Astrocyte of the cerebellum (primary cell): ENCODE measurements around the gene IFRD1.

Source experiments
- DNase-seq: peaks from one replicate; pipeline ENCODE4 v3.0.0-alpha.2; 2011; ENCODE audit warnings: low read depth
- H3K4me3 ChIP-seq: 2 replicates; pipeline ENCODE4 v1.5.1; 2011; ENCODE audit warnings: mild to moderate bottlenecking, low read depth, low read length, moderate library complexity
- in situ Hi-C: cut with HindIII; loops from 2 replicates; pipeline ENCODE4 v1.10.0; 2017; ENCODE audit warnings: low sequenced_read_pairs
- TF ChIP-seq, protein P1 (sequence below): IDR thresholded peaks from 2 replicates; pipeline ENCODE4 v1.5.1; 2012; ENCODE audit warnings: low read length, low read depth, moderate library complexity, mild to moderate bottlenecking; ENCODE audit errors: missing control alignments

The IFRD1 gene

DNA sequence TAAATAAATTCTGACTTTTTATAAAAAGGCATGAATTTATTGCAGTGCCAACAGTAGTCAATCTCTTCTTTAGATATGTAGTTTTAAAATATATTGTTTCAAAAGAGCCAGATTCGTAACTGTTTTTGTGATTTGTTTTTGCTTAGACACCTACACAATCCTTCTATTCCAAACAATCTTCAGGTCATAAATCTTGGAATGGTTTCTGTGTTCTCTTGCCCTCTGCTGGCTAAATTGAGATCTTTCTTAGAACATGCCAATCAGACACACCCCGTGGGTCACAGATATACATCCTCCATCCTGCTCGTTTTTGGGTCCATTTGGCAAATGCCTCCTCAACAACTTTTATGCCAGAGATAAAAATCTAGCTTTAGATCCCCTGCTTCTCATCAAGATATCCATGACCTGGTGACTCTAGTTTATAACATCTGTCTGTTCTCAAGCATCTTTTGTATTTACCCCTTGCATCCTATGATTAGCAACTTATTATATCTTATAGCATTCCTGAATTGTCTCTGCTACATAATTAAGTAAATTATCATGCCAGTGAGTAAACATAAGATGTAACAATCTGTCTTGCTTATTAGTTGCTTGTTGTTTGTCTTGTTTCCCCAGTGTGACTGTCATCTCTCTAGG, 35.3 kb upstream of the IFRD1 start:
- in situ Hi-C loops: loop anchor here (25.0 kb wide), 1 partner anchor 653 kb away; no protein-coding TSS in a partner anchor
- no peak overlapping the region for H3K4me3 ChIP-seq
- TF ChIP-seq, protein P1, sequence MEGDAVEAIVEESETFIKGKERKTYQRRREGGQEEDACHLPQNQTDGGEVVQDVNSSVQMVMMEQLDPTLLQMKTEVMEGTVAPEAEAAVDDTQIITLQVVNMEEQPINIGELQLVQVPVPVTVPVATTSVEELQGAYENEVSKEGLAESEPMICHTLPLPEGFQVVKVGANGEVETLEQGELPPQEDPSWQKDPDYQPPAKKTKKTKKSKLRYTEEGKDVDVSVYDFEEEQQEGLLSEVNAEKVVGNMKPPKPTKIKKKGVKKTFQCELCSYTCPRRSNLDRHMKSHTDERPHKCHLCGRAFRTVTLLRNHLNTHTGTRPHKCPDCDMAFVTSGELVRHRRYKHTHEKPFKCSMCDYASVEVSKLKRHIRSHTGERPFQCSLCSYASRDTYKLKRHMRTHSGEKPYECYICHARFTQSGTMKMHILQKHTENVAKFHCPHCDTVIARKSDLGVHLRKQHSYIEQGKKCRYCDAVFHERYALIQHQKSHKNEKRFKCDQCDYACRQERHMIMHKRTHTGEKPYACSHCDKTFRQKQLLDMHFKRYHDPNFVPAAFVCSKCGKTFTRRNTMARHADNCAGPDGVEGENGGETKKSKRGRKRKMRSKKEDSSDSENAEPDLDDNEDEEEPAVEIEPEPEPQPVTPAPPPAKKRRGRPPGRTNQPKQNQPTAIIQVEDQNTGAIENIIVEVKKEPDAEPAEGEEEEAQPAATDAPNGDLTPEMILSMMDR: peak; percentile 58
- DNase-seq: no peak

DNA sequence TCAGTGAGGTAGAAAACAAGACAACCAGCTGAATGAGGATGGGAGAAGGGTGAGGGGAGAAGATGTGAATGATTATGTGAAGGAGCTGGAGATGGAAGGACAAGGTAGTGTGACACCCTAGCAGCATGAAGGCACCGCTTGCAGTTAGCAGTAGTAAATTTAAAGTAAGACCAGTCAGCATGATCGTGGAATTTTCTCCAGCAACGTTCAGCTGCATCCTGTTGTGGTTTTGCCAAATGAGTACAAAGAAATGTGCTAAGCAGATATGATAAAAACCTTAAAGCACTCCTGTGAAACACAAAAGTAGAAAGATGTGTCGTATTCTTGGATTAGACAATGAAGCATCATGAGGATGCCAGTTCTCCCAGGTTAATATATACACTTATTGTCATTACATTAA, 34.1 kb upstream of the IFRD1 start:
- TF ChIP-seq, protein P1: no peak
- in situ Hi-C loops: loop anchor here (25.0 kb wide), 1 partner anchor 654 kb away; no protein-coding TSS in a partner anchor
- no peak overlapping the region for H3K4me3 ChIP-seq
- DNase-seq: no peak

DNA sequence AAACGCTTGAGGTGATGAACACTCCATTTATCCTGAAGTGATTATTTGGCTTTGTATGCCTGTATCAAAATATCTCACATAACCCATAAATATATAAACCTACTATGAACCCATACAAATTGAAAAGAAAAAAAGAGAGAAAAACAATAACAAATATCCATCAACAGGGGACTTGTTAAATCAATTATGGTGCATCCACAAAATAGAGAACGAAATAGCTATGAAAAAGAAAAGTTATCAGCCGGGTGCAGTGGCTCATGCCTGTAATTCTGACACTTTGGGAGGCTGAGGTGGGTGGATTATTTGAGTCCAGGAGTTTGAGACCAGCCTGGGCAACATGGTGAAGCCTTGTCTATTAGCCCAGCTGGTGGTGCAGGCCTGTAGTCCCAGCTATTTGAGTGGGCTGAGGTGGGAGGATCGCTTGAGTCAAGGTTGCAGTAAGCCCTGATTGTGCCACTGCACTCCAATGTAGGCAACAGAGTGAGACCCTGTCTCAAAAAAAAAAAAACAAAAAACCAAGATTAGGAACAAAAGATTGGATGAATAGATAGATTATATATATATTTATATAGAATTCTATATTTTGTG, 30.6 kb upstream of the IFRD1 start:
- no peak for DNase-seq

DNA sequence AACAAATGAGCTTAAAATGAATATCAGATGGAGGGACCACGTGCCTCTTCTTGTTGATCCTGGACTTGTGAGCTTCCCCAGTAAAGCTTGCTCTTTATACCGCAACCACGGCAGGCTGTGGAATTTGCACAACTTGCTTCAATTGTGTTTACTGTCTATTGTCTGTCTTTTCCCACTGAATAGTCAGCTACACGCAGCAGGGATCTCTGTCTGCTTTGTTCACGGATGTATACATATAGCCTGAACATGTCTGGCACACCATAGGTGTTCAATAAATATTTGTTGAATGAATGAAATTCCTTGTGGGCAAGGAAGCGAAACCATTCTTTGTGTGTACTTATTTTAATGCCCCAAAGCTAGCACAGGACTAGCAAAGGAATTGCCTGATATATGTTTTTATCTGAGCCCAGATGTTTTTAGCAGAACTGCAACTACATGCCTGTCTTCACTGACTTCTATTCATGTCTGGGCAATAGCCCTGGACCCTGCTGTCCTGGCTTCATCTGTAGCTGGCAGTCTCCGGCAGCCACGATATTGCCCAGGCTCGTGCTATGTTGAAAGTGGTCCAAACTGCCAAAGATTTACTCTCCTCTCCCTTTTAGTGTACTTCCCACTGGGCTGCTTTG, 29.9 kb upstream of the IFRD1 start:
- in situ Hi-C loops: loop anchor here (25.0 kb wide), 1 partner anchor 658 kb away; no protein-coding TSS in a partner anchor
- H3K4me3 ChIP-seq: peak overlapping the region; percentile 9
- peak; percentile 86 for DNase-seq
- TF ChIP-seq, protein P1: no peak

More for the DNA sequence above, 30.6 kb upstream of the IFRD1 start:
- TF ChIP-seq, protein P1: no peak
- in situ Hi-C loops: loop anchor here (25.0 kb wide), 1 partner anchor 657 kb away; no protein-coding TSS in a partner anchor
- no peak overlapping the region for H3K4me3 ChIP-seq

DNA sequence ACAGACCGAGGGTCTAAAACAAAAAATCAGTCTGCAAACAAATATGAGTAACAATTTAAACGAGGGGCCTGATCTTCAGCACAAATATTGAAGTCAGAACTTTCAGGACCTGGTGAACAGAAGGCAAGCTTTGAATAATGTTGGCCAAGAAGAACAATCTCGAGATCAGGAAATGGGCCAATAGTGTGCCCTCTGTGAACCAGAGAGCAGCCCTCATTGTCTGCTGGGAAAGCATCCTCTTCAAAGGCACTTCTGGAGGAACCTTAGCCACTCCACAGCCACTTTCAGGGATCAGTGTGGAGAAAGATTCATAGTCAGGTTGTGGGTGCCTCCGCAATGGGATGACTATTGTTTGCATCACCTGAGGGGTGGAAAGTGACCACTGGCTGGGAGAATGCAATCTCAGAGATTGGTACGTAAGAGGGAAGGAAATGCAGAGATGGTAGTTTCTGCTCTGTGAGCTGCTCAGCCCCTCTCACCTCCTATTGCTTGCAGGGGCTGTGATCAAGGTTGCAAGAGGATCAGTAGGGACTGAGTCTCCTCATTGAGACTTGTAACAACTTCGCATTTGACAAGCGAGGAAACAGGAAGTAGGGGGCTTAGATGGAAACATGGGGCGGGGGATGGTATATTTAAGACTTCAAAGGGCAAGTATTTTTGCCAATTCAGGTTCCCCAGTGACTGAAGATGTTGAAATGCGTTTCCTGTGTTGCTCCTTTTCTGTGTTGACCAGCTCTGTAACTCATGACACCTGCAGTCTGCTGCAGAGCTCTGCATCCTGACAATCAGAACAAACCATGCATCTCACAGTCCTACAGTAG, 28.4 kb upstream of the IFRD1 start:
- TF ChIP-seq, protein P1: no peak
- DNase-seq: no peak
- in situ Hi-C loops: loop anchor here (25.0 kb wide), 1 partner anchor 660 kb away; no protein-coding TSS in a partner anchor
- H3K4me3 ChIP-seq: no peak overlapping the region
